K562 (cell line): ENCODE results near the gene PSMG3. TPM values are rescaled to one million over a fixed set of nuclear protein-coding genes. Genes with fewer than 3 reads are reported as not detected.

Experiments
- ATAC-seq: fragments of 200-7000 bp; cut with Tn5 transposase; 3 replicates; pipeline ENCODE4 v1.9.1; 2020; ENCODE audit warnings: moderate library complexity
- BruUV-seq: library from RNA; stranded (reverse); fragments of 400-500 nt; replicated peaks from 2 replicates; lab custom pipeline; 2021; lab: Mats Ljungman, UMichigan
- CTCF ChIA-PET: fragments of 300-600 bp; formaldehyde crosslinking; extraction: SDS; loops from one replicate; lab custom pipeline; 2021; ENCODE audit warnings: low intra/inter-chr PET ratio; lab: Yijun Ruan, JAX
- POLR2A ChIA-PET: fragments of 300-600, 350-650 bp; sonication (Branson Sonifier 250); formaldehyde crosslinking; extraction: SDS; loops from one replicate; lab custom pipeline; 2021; ENCODE audit warnings: antibody characterized with exemption, inconsistent platforms; lab: Yijun Ruan, JAX
- DNase-seq, 4 experiments: peaks; one replicate each; pipeline versions ENCODE4 v3.0.0 to v3.0.0-alpha.2; 2011 to 2018; ENCODE audit warnings: low spot score in 3 of 4, mixed read lengths in 3 of 4; ENCODE audit errors: extremely low read depth in 1 of 4
- FAIRE-seq: peaks from 2 replicates; lab custom pipeline; 2011; peaks lifted over from hg19 to GRCh38; lab: Jason Lieb, UNC
- H2AFZ ChIP-seq: 2 replicates; pipeline ENCODE4 v1.6.0; 2011; ENCODE audit warnings: low read depth, low read length, control low read depth, inconsistent platforms
- H3K27ac ChIP-seq: fragments of 200-600 bp; 3 replicates; pipeline ENCODE4 v1.8.0; 2011; ENCODE audit warnings: low read depth, mild to moderate bottlenecking, control low read depth, inconsistent platforms, low read length, moderate library complexity, mixed read lengths; ENCODE audit errors: extremely low read depth
- H3K27me3 ChIP-seq, 2 experiments: fragments of 300-600 bp in 1 of 2; 2 replicates in 1 of 2; 3 replicates in 1 of 2; pipeline versions ENCODE4 v1.6.0 to v1.8.0; 2011; ENCODE audit warnings: inconsistent platforms in 2 of 2, low read length in 2 of 2, mild to moderate bottlenecking in 1 of 2, mixed read lengths in 1 of 2, moderate library complexity in 1 of 2; ENCODE audit not compliant: control insufficient read depth in 2 of 2, insufficient read depth in 2 of 2
- H3K36me3 ChIP-seq: fragments of 300-600 bp; 3 replicates; pipeline ENCODE4 v1.8.0; 2011; ENCODE audit warnings: mild to moderate bottlenecking, low read length, inconsistent platforms; ENCODE audit not compliant: control insufficient read depth, insufficient read depth
- H3K4me1 ChIP-seq, 2 experiments: fragments of 200-600 bp in 1 of 2; replicated peaks in 1 of 2; 2 replicates in 1 of 2; 3 replicates in 1 of 2; pipeline versions ENCODE4 v1.5.1 to v1.8.0; 2011; ENCODE audit warnings: inconsistent platforms in 2 of 2, low read length in 2 of 2, mild to moderate bottlenecking in 1 of 2, mixed read lengths in 1 of 2, moderate library complexity in 1 of 2; ENCODE audit not compliant: control insufficient read depth in 2 of 2, insufficient read depth in 2 of 2
- H3K4me2 ChIP-seq: 2 replicates; pipeline ENCODE4 v1.6.1; 2011; ENCODE audit warnings: low read length, control low read depth, inconsistent platforms, mixed read lengths; ENCODE audit not compliant: insufficient read depth
- H3K4me3 ChIP-seq: fragments of 200-600 bp; sonication (generic), shearing (Covaris generic); 2 replicates; pipeline ENCODE4 v1.5.1; 2016; ENCODE audit warnings: control low read depth, inconsistent platforms
- H3K79me2 ChIP-seq: fragments of 200-600 bp; 3 replicates; pipeline ENCODE4 v1.8.0; 2011; ENCODE audit warnings: low read length, inconsistent platforms; ENCODE audit not compliant: control insufficient read depth, insufficient read depth
- H3K9ac ChIP-seq, 2 experiments: 2 replicates each; pipeline versions ENCODE4 v1.6.0 to v1.6.1; 2011; ENCODE audit warnings: low read depth in 2 of 2, low read length in 2 of 2, control low read depth in 1 of 2, inconsistent platforms in 1 of 2, mild to moderate bottlenecking in 1 of 2, mixed read lengths in 1 of 2; ENCODE audit not compliant: insufficient read depth in 1 of 2
- H3K9me1 ChIP-seq: one replicate; pipeline ENCODE4 v1.6.0; 2011; ENCODE audit warnings: inconsistent platforms, mild to moderate bottlenecking, low read length, moderate library complexity; ENCODE audit not compliant: control insufficient read depth, insufficient read depth
- H3K9me3 ChIP-seq: replicated peaks from 2 replicates; pipeline ENCODE4 v1.5.1; 2011; ENCODE audit warnings: low read depth, low read length, inconsistent platforms; ENCODE audit not compliant: control insufficient read depth, insufficient read depth
- H4K20me1 ChIP-seq: replicated peaks from 2 replicates; pipeline ENCODE4 v1.6.1; 2011; ENCODE audit warnings: low read length, inconsistent platforms, mixed read lengths; ENCODE audit not compliant: control insufficient read depth, insufficient read depth
- ARID2 ChIP-seq: fragments of 450-650 bp; IDR thresholded peaks from 2 replicates; pipeline ENCODE4 v1.6.1; 2017; ENCODE audit warnings: antibody characterized with exemption, mild to moderate bottlenecking
- CTCF ChIP-seq, 3 experiments: IDR thresholded peaks in 2 of 3; conservative IDR thresholded peaks in 1 of 3; 2 replicates each; pipeline ENCODE4 v1.5.1; 2011 to 2012; ENCODE audit warnings: low read length in 3 of 3, mild to moderate bottlenecking in 3 of 3, control low read depth in 2 of 3, improper control_type of control experiment in 1 of 3, inconsistent platforms in 1 of 3, low read depth in 1 of 3, mixed read lengths in 1 of 3, moderate library complexity in 1 of 3; ENCODE audit not compliant: insufficient read depth in 2 of 3
- EGR1 ChIP-seq: fragments of 450-650 bp; conservative IDR thresholded peaks from 2 replicates; pipeline ENCODE4 v1.6.1; 2017; ENCODE audit warnings: mild to moderate bottlenecking
- ESRRB ChIP-seq: fragments of 250-450 bp; sonication (Bioruptor Pico); IDR thresholded peaks from 2 replicates; pipeline ENCODE4 v1.5.0; 2020; ENCODE audit warnings: mild to moderate bottlenecking, moderate library complexity, borderline replicate concordance
- ILF3 ChIP-seq: fragments of 450-650 bp; IDR thresholded peaks from 2 replicates; pipeline ENCODE4 v1.6.1; 2018; ENCODE audit warnings: antibody characterized with exemption, mild to moderate bottlenecking, moderate library complexity, borderline replicate concordance
- NUFIP1 ChIP-seq: fragments of 450-650 bp; IDR thresholded peaks from 2 replicates; pipeline ENCODE4 v1.6.1; 2018; ENCODE audit not compliant: partially characterized antibody
- XRCC3 ChIP-seq: fragments of 450-650 bp; IDR thresholded peaks from 2 replicates; pipeline ENCODE4 v1.6.1; 2017; ENCODE audit warnings: mild to moderate bottlenecking, moderate library complexity
- ZKSCAN3 ChIP-seq: fragments of 250-450 bp; sonication (Bioruptor Pico); IDR thresholded peaks from 2 replicates; pipeline ENCODE4 v1.4.0; 2020
- ZNF212 ChIP-seq: fragments of 450-650 bp; formaldehyde crosslinking; IDR thresholded peaks from 2 replicates; pipeline ENCODE4 v1.4.0; 2020; ENCODE audit warnings: mild to moderate bottlenecking
- ZNF644 ChIP-seq: fragments of 200-800 bp; sonication (Bioruptor generic); IDR thresholded peaks from 2 replicates; pipeline ENCODE4 v1.6.1; 2016; ENCODE audit warnings: low read depth, missing genetic modification characterization, missing compliant biosample characterization
- WGBS: fragments of 100-300 bp; shearing (Covaris generic); methylation state at CpG from one replicate; pipeline ENCODE4 v1.1.6; 2016; ENCODE audit warnings: low coverage, mixed read lengths; ENCODE audit not compliant: insufficient coverage; ENCODE audit errors: missing lambda C conversion rate; 5-methylcytosine and 5-hydroxymethylcytosine counted together
- in situ Hi-C: fragments of 300-500 bp; cut with MboI; formaldehyde crosslinking; loops from 4 replicates; pipeline ENCODE4 v1.15.0; 2018; ENCODE audit warnings: inconsistent platforms, mixed read lengths
- intact Hi-C: fragments of 100-400 bp; cut with micrococcal nuclease; formaldehyde crosslinking; loops from 2 replicates; pipeline ENCODE4 v1.14.2; 2022
- polyA plus RNA-seq, 8 experiments: library from polyadenylated mRNA; depleted of rRNA in 4 of 8; stranded (reverse) in 5 of 8; unstranded in 3 of 8; fragments of >200 nt; fragmentation: Nextera tagmentation in 2 of 8; fragmentation: Illumina TruSeq in 1 of 8; extraction: Ambion mirVana in 2 of 8; extraction: Trizol in 1 of 8; gene quantifications; 2 replicates each; pipeline versions ENCODE4 v1.2.1 to v1.2.3, GENCODE V29; 2011 to 2014; ENCODE audit warnings: inconsistent platforms in 1 of 8, missing spikeins in 1 of 8
- total RNA-seq, 7 experiments: library from RNA; depleted of rRNA in 6 of 7; stranded (reverse); fragments of >200 nt in 6 of 7; fragmentation: Illumina TruSeq in 2 of 7; extraction: Trizol in 2 of 7; gene quantifications; 2 replicates each; pipeline versions ENCODE4 v1.2.1 to v1.2.3, GENCODE V29; 2011 to 2021; ENCODE audit warnings: low replicate concordance in 1 of 7
- TF ChIP-seq, protein P1 (sequence below): sonication (generic); formaldehyde crosslinking; IDR thresholded peaks from 2 replicates; pipeline ENCODE4 v1.9.0; 2022; ENCODE audit warnings: mild to moderate bottlenecking, missing genetic modification reagents
- TF ChIP-seq, protein P2 (sequence below): sonication (generic); formaldehyde crosslinking; IDR thresholded peaks from 2 replicates; pipeline ENCODE4 v1.9.0; 2022; ENCODE audit warnings: mild to moderate bottlenecking, missing genetic modification reagents

PSMG3 gene
- total and polyA plus RNA-seq, 9 of the 15 experiments (the other 6 are each of a cell fraction or from before 2014, with no cell fraction given) = 34.8 to 122 (median 80.1) TPM

GRCh38 chr7:1549357-1550004 lies 20.4 kb downstream of the PSMG3 start:
- Histone ChIP-seq H3K4me1 (peaks cover 0 to 76% of the 10 kb centered on the region in 2 experiments; a peak in 3 of 5 replicates), H3K4me3 (no peak overlapping the region), H4K20me1 (no peaks in the 10 kb centered on the region), H3K79me2 (no peaks in the 10 kb centered on the region), H3K27ac (no peak overlapping the region), H2AFZ (no peak overlapping the region), H3K9me3 (no peaks in the 10 kb centered on the region), H3K9ac (peak overlapping the region in 1 of 2 experiments; percentile 68; a peak in 2 of 4 replicates), H3K9me1 (no peaks in the 10 kb centered on the region), H3K36me3 (no peaks in the 10 kb centered on the region), H3K4me2 (no peak overlapping the region), H3K27me3 (peaks cover 0 to 18% of the 10 kb centered on the region in 2 experiments; a peak in 2 of 5 replicates)
- ATAC-seq (no peak), FAIRE-seq (no peak), DNase-seq (no peak)
- intact Hi-C loops (no loop called here), in situ Hi-C loops (no loop called here)
- ChIA-PET POLR2A (interaction anchor here (0.6 to 1.8 kb wide), 3 partner anchors 12 to 648 kb away, joined by 3 to 6 read pairs (median 3); no protein-coding TSS in a partner anchor), CTCF (interaction anchor here (3.1 kb wide), 1 partner anchor 45 kb away, joined by 33 read pairs; the partner anchor contains the start of gene INTS1)
- BruUV-seq = no TSS peak
- TF ChIP-seq ESRRB (CRISPR knock-in tag) (no peak), NUFIP1 (no peak), ZNF212 (CRISPR knock-in tag) (no peak), EGR1 (no peak)
- 29% methylated on average over 11 of the region's 27 CpGs for WGBS

DNA sequence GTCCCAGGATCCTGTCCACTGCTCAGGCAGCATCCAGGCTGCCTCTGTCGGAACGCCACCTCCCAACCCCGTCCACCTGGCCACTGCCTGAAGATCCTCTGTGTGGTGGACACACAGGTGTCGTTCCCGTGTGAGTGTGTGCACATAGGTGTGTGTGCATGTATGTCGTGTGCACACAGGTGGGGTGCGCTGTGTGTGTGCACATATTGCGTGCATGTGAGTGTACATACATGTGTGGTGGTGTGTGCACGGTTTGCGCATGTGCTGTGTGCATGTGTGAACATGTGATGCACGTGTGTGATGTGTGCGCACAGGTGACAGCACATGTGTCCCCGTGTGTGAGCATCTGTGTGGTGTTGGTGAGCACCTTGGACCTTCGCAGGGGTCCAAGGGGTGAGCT lies 20.9 kb downstream of the PSMG3 start:
- DNase-seq (no peak), ATAC-seq (no peak), FAIRE-seq (peak; percentile 57)
- Histone ChIP-seq H3K4me1 (peaks cover 0 to 76% of the 10 kb centered on the region in 2 experiments; a peak in 3 of 5 replicates), H3K4me3 (no peak overlapping the region), H3K9me1 (no peaks in the 10 kb centered on the region), H3K9me3 (no peaks in the 10 kb centered on the region), H3K9ac (peak overlapping the region in 1 of 2 experiments; percentile 68; a peak in 2 of 4 replicates), H3K4me2 (no peak overlapping the region), H4K20me1 (no peaks in the 10 kb centered on the region), H3K27me3 (peaks cover 0 to 18% of the 10 kb centered on the region in 2 experiments; a peak in 2 of 5 replicates), H3K27ac (no peak overlapping the region), H2AFZ (no peak overlapping the region), H3K79me2 (no peaks in the 10 kb centered on the region), H3K36me3 (no peaks in the 10 kb centered on the region)
- BruUV-seq = no TSS peak
- in situ Hi-C loops (no loop called here), intact Hi-C loops (no loop called here)
- 28% methylated on average over 9 of the region's 14 CpGs for WGBS
- ChIA-PET CTCF (interaction anchor here (0.6 to 3.1 kb wide), 2 partner anchors 42 to 45 kb away, joined by 5 to 33 read pairs; partner anchors contain the start of gene INTS1), POLR2A (interaction anchor here (1.1 to 1.8 kb wide), 2 partner anchors 12 to 17 kb away, joined by 3 to 6 read pairs; no protein-coding TSS in a partner anchor)
- TF ChIP-seq XRCC3 (no peak), CTCF (IDR thresholded peaks at IDR 0.05 in 2 of 3, conservative IDR thresholded peaks at IDR 0.05 in 1 of 3; ENCODE audit: insufficient read depth in 2 of 3, low read depth in 1 of 3, low read length in 3 of 3) (no peak), ARID2 (no peak), ILF3 (no peak), ZNF644 (tag) (no peak), ZKSCAN3 (CRISPR knock-in tag) (no peak)
- TF ChIP-seq, protein P1, sequence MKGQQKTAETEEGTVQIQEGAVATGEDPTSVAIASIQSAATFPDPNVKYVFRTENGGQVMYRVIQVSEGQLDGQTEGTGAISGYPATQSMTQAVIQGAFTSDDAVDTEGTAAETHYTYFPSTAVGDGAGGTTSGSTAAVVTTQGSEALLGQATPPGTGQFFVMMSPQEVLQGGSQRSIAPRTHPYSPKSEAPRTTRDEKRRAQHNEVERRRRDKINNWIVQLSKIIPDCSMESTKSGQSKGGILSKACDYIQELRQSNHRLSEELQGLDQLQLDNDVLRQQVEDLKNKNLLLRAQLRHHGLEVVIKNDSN = peak; percentile 45; the same call in 1 of the 2 replicates
- TF ChIP-seq, protein P2, sequence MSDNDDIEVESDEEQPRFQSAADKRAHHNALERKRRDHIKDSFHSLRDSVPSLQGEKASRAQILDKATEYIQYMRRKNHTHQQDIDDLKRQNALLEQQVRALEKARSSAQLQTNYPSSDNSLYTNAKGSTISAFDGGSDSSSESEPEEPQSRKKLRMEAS (CRISPR knock-in tag) = peak; percentile 47; the same call in 1 of the 2 replicates
